ENCODE data around the gene DUSP19. TPM values are rescaled to one million over a fixed set of nuclear protein-coding genes. Genes with fewer than 3 reads are reported as not detected.
A peak's percentile ranks its signal among the peaks of the same experiment; 100 is the strongest.

The DUSP19 gene
- polyA plus RNA-seq, 1 donor (not counting 4 experiments of a cell fraction or from before 2014, with no cell fraction given) = 1.1 TPM

DNA sequence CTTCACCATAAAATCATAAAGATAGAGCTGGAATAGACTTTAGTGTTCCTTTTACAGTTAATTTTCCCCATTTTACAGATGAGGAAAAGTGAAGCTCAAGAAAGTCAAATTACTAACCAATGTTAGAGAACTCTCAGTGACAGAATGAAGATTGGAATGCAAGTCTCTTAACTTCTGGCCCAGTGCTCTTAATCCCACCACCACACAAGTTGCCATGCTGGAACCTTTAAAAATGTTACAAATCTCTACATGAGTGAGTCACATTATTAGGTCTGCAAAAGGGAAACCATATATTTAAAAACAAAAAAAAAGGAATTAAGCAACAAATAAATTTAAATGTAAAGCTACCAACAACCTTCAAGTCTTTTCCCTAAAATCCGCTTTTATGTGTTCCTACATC is 43.7 kb upstream of the DUSP19 start:
- Histone ChIP-seq H3K36me3 (ENCODE audit: control insufficient read depth in 2 of 2, extremely low read depth in 1 of 2, insufficient read depth in 2 of 2, low read length in 2 of 2) (no peaks in the 10 kb centered on the region), H3K27me3 (ENCODE audit: control insufficient read depth, extremely low read depth, insufficient read depth, low read length) (no peaks in the 10 kb centered on the region), H4K20me1 (ENCODE audit: control insufficient read depth, extremely low read depth, insufficient read depth, low read length) (peaks cover 17% of the 10 kb centered on the region), H3K4me1 (ENCODE audit: control insufficient read depth, extremely low read depth, insufficient read depth, low read length) (peaks cover 27% of the 10 kb centered on the region), H3K4me2 (ENCODE audit: control insufficient read depth, extremely low read depth, insufficient read depth, low read depth, low read length) (peak overlapping the region; percentile 87), H3K79me2 (ENCODE audit: control insufficient read depth, insufficient read depth, low read length) (peaks cover 81% of the 10 kb centered on the region), H3K27ac (ENCODE audit: control insufficient read depth, insufficient read depth, low read length) (no peak overlapping the region), H3K9ac (ENCODE audit: control insufficient read depth, extremely low read depth, insufficient read depth, low read length) (no peak overlapping the region), H2AFZ (ENCODE audit: control insufficient read depth, low read length) (no peak overlapping the region), H3K9me3 (ENCODE audit: control insufficient read depth, low read depth, low read length) (no peaks in the 10 kb centered on the region), H3K4me3 (ENCODE audit: control insufficient read depth in 2 of 3, extremely low read depth in 1 of 3, insufficient read depth in 2 of 3, low read depth in 1 of 3, low read length in 3 of 3) (peak overlapping the region in 1 of 3 experiments; percentile 94), H3K9me1 (ENCODE audit: control insufficient read depth, extremely low read depth, insufficient read depth, low read length) (no peaks in the 10 kb centered on the region)
- dilution Hi-C loops (cut with MboI; ENCODE audit: extremely low pct_ligation_motif_present, low sequenced_read_pairs) = no loop called here
- no peak for FAIRE-seq
- no peak for DNase-seq (ENCODE audit: low read depth, low spot score)
- TF ChIP-seq EZH2 (IDR thresholded peaks at IDR 0.05; ENCODE audit: low read length) = no peak
- TF ChIP-seq, protein P1, sequence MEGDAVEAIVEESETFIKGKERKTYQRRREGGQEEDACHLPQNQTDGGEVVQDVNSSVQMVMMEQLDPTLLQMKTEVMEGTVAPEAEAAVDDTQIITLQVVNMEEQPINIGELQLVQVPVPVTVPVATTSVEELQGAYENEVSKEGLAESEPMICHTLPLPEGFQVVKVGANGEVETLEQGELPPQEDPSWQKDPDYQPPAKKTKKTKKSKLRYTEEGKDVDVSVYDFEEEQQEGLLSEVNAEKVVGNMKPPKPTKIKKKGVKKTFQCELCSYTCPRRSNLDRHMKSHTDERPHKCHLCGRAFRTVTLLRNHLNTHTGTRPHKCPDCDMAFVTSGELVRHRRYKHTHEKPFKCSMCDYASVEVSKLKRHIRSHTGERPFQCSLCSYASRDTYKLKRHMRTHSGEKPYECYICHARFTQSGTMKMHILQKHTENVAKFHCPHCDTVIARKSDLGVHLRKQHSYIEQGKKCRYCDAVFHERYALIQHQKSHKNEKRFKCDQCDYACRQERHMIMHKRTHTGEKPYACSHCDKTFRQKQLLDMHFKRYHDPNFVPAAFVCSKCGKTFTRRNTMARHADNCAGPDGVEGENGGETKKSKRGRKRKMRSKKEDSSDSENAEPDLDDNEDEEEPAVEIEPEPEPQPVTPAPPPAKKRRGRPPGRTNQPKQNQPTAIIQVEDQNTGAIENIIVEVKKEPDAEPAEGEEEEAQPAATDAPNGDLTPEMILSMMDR (optimal IDR thresholded peaks at IDR 0.05 in 1 of 3, IDR thresholded peaks at IDR 0.05 in 1 of 3, conservative IDR thresholded peaks at IDR 0.05 in 1 of 3; ENCODE audit: extremely low read depth in 1 of 3, insufficient read depth in 2 of 3, low read length in 3 of 3) = no peak

DNA sequence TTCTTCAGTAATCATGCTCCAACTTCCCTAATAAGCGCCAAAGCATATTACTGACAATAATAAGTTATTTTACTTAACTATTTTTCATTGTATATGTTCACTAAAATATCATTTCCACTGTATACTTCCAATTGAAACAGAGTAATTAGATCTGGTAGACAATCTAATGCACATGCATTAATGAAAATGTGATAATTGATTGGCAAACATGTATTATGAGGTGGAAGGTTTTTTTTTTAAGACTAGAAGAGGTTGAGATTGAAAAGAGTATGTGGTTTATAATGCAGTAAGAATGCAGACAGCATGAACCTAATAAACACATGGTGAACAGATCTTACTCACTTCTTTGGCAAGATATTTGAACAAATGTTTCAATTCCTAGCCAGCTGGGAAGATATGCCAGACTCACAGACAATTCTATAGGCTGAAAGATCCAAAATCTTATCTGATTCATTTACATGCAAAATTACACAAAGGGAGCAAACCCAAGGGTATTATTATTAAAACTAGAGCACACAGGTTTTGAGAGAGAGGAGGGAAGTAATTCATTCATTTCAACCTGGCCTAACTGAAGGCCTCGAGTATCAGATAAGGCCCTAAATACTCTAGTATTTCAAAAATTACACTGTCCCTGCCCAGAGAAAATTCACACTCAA is 43.1 kb upstream of the DUSP19 start:
- no peak for TF ChIP-seq EZH2 (IDR thresholded peaks at IDR 0.05; ENCODE audit: low read length)
- no peaks in the 10 kb centered on the region for H3K36me3 ChIP-seq (ENCODE audit: control insufficient read depth in 2 of 2, extremely low read depth in 1 of 2, insufficient read depth in 2 of 2, low read length in 2 of 2)
- H3K27ac ChIP-seq (ENCODE audit: control insufficient read depth, insufficient read depth, low read length) = peak overlapping the region; percentile 93
- peaks cover 12% of the 10 kb centered on the region for H4K20me1 ChIP-seq (ENCODE audit: control insufficient read depth, extremely low read depth, insufficient read depth, low read length)
- H3K4me2 ChIP-seq (ENCODE audit: control insufficient read depth, extremely low read depth, insufficient read depth, low read depth, low read length) = peak overlapping the region; percentile 87
- peak overlapping the region; percentile 90 for H3K9ac ChIP-seq (ENCODE audit: control insufficient read depth, extremely low read depth, insufficient read depth, low read length)
- H3K27me3 ChIP-seq (ENCODE audit: control insufficient read depth, extremely low read depth, insufficient read depth, low read length) = no peaks in the 10 kb centered on the region
- no peak overlapping the region for H2AFZ ChIP-seq (ENCODE audit: control insufficient read depth, low read length)
- H3K4me3 ChIP-seq (ENCODE audit: control insufficient read depth in 2 of 3, extremely low read depth in 1 of 3, insufficient read depth in 2 of 3, low read depth in 1 of 3, low read length in 3 of 3) = peak overlapping the region; percentile 70 to 94 (median 81)
- H3K9me1 ChIP-seq (ENCODE audit: control insufficient read depth, extremely low read depth, insufficient read depth, low read length) = no peaks in the 10 kb centered on the region
- dilution Hi-C loops (cut with MboI; ENCODE audit: extremely low pct_ligation_motif_present, low sequenced_read_pairs) = no loop called here
- H3K9me3 ChIP-seq (ENCODE audit: control insufficient read depth, low read depth, low read length) = no peaks in the 10 kb centered on the region
- FAIRE-seq = peak; percentile 29
- peaks cover 27% of the 10 kb centered on the region for H3K4me1 ChIP-seq (ENCODE audit: control insufficient read depth, extremely low read depth, insufficient read depth, low read length)
- DNase-seq (ENCODE audit: low read depth, low spot score) = peak; percentile 26
- peaks cover 74% of the 10 kb centered on the region for H3K79me2 ChIP-seq (ENCODE audit: control insufficient read depth, insufficient read depth, low read length)

All from keratinocyte (primary cell).